Esophagus squamous epithelium (tissue), 4 donors: ENCODE results near the gene EFCAB12.
"Not testable (repeated sequence)": the region's sequence is repeated elsewhere in the genome, so short reads cannot be mapped to it uniquely, and the experiment has no call there.

ENCODE experiments used
- POLR2A ChIP-seq, 4 donors: fragments of 450-650 bp; IDR thresholded peaks; one replicate each; pipeline ENCODE4 v1.6.1; 2017; ENCODE audit warnings: antibody characterized with exemption in 4 of 4, mild to moderate bottlenecking in 4 of 4, moderate library complexity in 3 of 4
- TF ChIP-seq, protein P1 (sequence below), 6 experiments: fragments of 450-650 bp in 4 of 6; fragments of 200-600 bp in 2 of 6; sonication (generic) in 2 of 6; IDR thresholded peaks; one replicate each; pipeline ENCODE4 v1.5.1; 2016 to 2019; ENCODE audit warnings: antibody characterized with exemption in 6 of 6, mild to moderate bottlenecking in 4 of 6, moderate library complexity in 4 of 6

DNA sequence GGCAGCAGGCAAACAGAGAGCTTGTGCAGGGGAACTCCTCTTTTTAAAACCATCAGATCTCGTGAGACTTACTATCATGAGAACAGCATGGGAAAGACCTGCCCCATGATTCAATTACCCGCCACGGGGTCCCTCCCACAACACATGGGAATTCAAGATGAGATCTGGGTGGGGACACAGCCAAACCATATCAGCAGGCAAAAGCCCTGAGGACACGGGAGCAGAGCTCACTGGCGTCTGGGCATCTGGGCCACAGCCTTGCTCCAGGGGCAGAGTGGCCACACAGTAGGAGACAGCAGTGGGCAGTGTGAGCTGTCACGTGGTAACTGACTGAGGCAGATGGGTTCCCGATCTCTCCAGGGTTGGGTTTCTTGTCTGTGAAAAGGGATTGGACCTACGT lies 42.9 kb downstream of the EFCAB12 start:
- TF ChIP-seq, protein P1, sequence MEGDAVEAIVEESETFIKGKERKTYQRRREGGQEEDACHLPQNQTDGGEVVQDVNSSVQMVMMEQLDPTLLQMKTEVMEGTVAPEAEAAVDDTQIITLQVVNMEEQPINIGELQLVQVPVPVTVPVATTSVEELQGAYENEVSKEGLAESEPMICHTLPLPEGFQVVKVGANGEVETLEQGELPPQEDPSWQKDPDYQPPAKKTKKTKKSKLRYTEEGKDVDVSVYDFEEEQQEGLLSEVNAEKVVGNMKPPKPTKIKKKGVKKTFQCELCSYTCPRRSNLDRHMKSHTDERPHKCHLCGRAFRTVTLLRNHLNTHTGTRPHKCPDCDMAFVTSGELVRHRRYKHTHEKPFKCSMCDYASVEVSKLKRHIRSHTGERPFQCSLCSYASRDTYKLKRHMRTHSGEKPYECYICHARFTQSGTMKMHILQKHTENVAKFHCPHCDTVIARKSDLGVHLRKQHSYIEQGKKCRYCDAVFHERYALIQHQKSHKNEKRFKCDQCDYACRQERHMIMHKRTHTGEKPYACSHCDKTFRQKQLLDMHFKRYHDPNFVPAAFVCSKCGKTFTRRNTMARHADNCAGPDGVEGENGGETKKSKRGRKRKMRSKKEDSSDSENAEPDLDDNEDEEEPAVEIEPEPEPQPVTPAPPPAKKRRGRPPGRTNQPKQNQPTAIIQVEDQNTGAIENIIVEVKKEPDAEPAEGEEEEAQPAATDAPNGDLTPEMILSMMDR (IDR thresholded peaks at IDR 0.05) = not testable (repeated sequence)
- not testable (repeated sequence) for TF ChIP-seq POLR2A (IDR thresholded peaks at IDR 0.05)
